ENCODE results near the gene KRTAP12-3. TPM values are rescaled to one million over a fixed set of nuclear protein-coding genes. Genes with fewer than 3 reads are reported as not detected.
"Not testable (repeated sequence)": the region's sequence is repeated elsewhere in the genome, so short reads cannot be mapped to it uniquely, and the experiment has no call there.

Gene KRTAP12-3
- total RNA-seq, 1 donor from 2014 or later: not detected

- intact Hi-C loops (cut with micrococcal nuclease): no loop called here
These were observed 7.3 kb upstream of the KRTAP12-3 start for GRCh38 chr21:44650265-44650972.

- intact Hi-C loops (cut with micrococcal nuclease): no loop called here
These were observed 6.6 kb upstream of the KRTAP12-3 start for GRCh38 chr21:44650973-44651675.

DNA sequence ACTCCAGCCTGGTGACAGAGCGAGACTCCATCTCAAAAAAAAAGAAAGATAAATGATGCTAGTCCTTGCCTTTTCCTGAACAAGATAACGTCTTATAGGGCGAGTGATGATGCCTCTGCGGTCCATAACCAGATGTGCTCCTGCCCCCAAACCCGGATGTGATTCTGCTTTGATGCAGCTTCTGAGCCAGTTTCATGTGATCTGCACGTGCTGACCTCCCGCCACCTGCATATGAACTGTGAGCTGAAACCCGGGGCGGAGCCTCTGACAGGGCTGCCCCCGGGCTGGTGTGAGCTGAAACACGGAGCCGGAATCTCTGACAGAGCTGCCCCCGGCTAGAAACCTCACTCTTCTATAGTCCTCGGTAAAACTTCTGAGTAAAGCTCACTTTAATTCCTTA lies 4.6 kb upstream of the KRTAP12-3 start:
- intact Hi-C loops (cut with micrococcal nuclease): no loop called here

DNA sequence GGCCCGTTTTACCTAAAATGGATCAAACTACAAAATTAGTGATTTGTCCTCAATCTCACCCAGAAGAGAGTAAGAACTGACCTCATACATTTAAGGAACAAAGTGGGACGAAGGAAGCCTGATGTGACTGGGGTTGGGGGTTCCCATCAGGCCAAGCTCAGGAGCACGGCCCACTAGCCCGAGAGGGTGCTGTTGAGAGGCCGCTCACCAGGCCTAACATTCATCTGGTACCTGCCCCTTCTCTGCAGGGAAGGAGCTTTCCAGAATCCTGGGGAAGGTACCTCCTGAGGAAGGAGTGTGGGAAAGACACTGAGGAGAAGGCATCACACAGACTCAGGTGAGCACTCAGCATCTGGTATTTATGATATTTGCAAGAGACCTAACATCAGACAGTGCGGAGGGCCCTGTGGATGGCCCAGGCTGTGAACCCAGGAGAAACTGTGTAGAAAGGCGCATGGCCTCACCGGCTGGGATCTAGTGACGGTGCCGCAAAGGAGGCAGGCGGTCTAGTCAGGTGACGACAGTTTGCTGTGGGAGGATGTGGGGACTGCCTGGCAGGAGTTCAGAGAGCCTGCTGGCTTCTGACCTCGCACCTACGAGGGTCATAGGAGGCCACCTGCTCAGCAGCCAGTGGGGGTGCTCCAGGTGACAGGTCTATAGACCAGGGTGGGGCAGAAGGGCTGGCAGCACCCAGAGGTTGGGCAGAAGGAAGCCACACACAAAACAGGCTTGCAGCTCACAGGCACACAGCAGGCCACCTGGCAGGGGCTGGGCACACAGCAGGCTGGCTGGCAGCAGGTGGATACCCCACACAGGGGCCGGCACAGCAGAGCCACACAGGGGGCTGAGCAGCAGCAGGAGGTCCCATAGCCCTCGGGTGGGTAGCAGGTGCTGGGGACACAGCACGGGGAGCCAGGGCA lies 3.8 kb upstream of the KRTAP12-3 start:
- intact Hi-C loops (cut with micrococcal nuclease): no loop called here

GRCh38 chr21:44654576-44655175 lies 3.1 kb upstream of the KRTAP12-3 start, which contains the start of gene KRTAP12-4:
KRTAP12-4 (minus strand) TSS chr21:44654659; CDS start chr21:44654614, 45 bp downstream.
- intact Hi-C loops (cut with micrococcal nuclease): no loop called here

DNA sequence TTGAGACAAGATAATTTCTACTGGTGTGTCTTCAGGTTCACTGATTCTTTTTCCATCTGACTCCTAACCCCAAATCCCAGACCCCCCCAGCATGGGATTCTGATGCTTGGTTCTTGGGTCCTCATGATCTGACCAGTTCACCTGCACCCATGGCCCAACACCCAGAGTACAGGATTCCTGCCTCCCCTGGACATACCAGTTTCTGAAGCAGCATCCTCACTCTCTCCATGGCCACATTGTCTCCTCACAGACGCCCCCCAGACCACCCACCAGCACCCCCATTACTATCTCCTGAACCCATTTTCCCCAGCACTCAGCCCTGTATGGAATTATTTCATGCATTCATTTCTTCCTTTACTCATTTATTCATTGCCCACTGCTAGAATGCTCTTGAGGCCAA lies 864 bp upstream of the KRTAP12-3 start:
- intact Hi-C loops (cut with micrococcal nuclease): loop anchor here (2.0 kb wide), 1 partner anchor 38 kb away; no protein-coding TSS in a partner anchor

DNA sequence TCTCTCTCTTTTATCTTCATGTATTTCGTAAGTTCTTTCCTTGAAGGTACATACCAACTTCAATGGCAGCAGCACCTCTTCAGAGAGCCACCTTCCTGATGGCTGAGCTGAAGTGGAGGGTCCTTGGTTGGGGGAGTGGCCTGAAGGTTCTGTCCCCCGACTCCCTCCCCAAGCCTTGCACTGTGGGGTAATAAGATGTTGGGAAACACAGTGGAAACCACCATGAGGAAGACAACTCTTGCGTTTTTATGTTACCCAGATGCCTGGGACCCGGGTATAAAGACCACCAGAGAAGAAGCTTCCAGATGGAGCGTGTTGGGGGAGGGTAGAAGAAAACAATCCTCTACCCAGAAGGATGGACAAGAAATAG lies 794 bp downstream of the KRTAP12-3 start:
- intact Hi-C loops (cut with micrococcal nuclease): no loop called here

DNA sequence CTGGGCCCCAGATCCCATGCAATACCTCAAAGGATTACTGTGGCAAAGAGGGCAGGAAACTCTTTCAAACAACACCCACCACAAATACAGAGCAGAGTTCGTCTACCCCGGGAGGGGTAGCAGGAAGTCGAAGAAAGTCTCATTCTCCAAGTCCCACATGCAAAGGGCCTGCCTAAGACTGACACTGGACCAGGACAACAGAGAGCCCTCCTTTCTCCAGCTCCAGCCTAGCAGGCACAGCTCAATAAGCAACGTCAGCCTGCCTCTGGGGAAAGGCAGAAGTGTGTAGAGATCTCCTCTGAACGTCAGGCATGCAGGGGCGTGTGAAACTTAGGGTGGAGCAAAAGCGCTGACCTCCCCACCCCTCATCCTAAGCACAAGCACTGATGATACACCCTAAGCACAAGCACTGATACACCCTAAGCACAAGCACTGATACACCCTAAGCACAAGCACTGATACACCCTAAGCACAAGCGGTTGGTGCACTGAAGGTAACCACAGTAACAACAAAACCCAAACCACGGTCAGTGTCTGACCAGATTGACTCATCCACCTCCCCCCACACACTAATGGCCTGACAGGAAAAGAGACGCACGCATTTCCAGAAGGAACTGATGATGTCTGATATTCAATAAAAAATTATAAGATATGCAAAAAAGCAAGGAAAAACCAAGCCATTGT lies 1.3 kb downstream of the KRTAP12-3 start:
- intact Hi-C loops (cut with micrococcal nuclease): no loop called here

DNA sequence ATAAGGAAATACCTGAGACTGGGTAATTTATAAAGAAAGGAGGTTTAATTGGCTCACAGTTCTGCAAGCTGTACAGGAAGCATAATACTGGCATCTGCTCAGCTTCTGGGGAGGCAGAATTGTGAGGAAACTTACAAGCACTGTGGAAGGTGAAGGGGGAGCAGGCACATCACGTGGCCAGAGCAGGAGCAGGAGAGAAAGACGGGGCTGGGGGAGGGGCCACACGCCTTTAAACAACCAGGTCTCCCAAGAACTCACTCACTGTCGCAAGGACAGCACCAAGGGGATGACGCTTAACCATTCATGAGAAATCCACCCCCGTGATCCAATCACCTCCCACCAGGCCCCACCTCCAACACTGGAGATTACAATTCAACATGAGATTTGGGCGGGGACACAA lies 3.8 kb downstream of the KRTAP12-3 start:
- intact Hi-C loops (cut with micrococcal nuclease): not testable (repeated sequence)

GRCh38 chr21:44664691-44665090 lies 7.0 kb downstream of the KRTAP12-3 start:
- intact Hi-C loops (cut with micrococcal nuclease): no loop called here

DNA sequence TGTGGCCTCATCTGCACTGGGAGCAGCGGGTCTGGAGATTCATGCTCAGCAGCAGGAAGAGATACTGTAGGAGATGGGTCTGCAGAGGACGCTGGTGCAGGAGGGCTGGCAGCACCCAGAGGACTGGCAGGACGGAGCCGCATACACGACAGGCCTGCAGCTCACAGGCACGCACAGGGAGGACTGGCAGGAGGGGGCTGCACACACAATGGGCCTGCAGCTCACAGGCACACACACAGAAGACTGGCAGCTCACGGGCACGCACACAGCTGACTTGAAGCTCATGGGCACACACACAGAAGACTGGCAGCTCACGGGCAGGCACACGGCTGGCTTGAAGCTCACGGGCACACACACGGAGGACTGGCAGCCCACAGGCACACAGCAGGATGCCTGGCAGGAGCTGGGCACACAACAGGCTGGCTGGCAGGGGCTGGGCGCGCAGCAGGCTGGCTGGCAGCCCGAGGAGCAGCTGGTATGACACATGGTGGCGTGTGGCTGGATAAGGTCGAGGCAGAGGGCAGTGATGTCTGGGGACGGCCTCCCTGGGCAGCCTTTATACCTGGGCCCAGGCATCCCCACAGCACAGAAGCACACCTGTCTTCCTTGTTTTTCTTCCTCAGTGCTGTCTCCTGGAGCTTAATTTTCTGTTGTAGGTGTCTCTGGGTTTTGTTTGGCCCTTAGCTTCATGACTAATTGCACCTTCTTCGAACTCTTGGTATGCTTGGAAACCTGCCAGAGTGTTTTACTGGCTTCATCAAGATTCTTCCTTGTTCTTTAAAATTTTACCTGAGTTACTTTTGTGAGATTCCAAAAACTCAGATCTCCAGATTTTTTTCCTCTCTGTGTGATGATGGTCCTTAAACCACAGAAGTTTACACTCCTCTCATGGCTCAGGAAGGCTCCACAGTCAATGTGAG lies 8.9 kb downstream of the KRTAP12-3 start, which contains the start of gene KRTAP12-2:
Gene KRTAP12-2, minus strand, starts transcription at position 527 of the 920 bp plus-strand sequence. Its CDS starts 41 bp downstream, at position 486.
- intact Hi-C loops (cut with micrococcal nuclease): no loop called here

DNA sequence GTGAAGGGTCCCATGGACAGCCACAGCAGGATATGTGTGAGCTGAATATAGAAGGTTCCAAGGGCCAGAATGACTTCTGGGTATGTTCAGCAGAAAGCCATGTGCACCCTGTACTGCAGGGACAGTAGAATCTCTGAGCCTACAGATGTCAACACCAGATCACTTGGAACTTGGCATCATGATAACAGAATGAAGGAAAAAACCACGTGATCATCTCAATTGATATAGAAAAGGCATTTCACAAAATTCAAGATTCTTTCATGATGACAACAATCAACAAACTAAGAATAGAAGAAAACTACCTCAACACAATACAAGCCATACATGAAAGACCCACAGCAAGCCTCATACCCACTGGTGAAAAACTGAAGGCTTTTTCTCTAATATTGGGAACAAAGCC lies 9.9 kb downstream of the KRTAP12-3 start:
- intact Hi-C loops (cut with micrococcal nuclease): no loop called here

DNA sequence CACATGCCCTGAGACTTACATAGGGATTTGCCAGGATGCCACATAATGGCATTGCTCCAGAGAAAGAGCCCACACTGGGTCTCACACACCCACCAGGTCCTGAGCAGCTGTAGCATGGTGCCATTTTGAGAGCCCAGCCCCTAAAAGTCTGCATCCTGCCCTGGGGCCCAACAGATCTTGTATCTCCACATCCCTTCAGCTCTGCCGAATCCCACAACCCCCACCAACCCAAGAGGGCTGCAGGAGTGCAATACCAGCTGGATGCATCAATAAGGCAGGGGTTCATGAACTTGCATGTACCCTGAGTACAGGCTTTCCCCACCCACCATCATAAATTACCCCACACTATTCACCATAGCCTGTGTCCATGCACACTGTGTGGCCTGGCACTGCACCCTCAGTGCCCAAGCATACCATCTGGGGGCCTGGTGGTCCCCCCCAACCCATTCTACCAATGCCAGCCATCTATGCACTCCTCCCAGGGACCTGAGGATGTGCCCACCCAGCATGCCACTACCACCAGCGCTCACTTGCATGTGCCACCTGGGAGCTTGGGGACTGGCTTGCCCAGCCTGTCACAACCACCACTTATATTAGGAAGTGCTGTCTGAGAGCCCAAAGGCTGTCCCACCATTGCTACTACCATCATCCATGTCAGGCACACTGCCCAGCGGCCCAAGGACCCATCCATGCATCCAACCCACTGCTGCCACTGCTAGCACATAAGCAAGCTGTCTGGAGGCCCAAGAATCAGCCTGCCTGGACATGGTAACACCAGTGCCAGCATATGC lies 13.1 kb downstream of the KRTAP12-3 start:
- intact Hi-C loops (cut with micrococcal nuclease): no loop called here

DNA sequence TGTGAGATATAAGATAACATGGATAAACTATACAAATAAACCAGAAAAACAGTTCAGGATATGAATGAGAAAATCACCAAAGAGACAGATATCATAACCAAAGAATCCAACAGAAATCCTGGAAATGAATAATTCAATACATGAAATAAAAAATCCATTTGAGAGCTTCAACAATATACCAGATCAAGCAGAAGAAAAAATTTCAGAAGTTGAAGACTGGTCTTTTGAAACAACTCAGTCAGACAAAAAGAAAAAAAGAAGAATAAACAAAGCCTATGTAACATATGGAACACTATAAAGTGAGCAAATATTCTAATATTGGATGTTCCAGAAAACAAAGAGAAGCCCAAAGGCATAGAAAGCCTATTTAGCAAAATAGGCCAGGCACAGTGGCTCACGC lies 14.2 kb downstream of the KRTAP12-3 start:
- intact Hi-C loops (cut with micrococcal nuclease): no loop called here

DNA sequence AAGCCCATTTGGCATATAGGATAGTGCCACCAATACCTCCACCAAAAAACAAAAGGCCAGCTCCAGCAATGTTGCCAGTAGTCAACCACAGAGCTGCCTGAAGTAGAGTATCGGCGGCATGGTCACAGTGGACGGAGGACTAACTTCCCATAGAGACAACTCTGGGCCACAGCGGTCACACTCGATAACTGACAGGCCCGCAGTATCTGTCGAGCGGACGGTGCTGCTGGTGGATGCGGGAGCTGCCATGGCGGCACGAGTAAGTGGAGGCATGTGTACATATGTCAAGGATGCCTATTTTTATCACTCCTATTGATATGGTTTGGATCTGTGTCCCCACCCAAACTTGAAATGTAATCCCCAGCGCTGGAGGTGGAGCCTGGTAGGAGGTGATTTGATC lies 20.1 kb downstream of the KRTAP12-3 start:
- intact Hi-C loops (cut with micrococcal nuclease): no loop called here

DNA sequence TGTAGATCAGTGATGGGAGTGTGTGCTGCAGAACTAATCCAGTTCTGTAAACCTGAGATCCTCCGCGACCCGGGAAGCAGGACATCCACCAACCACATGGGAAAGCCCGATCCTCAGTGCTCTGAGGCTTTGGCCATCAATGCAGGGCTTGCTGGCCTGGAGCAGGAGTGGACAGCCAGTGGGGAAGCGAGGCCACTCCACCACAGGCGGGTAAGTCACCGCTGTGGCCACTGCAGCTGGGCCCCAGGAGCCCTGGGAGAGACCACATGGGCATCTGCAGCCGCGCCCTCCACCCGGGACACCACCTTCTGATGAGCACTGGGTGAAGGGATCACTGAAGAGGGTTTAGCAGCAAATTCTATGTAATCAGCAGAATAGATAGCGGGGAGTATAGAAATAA lies 23.4 kb downstream of the KRTAP12-3 start:
- intact Hi-C loops (cut with micrococcal nuclease): no loop called here

DNA sequence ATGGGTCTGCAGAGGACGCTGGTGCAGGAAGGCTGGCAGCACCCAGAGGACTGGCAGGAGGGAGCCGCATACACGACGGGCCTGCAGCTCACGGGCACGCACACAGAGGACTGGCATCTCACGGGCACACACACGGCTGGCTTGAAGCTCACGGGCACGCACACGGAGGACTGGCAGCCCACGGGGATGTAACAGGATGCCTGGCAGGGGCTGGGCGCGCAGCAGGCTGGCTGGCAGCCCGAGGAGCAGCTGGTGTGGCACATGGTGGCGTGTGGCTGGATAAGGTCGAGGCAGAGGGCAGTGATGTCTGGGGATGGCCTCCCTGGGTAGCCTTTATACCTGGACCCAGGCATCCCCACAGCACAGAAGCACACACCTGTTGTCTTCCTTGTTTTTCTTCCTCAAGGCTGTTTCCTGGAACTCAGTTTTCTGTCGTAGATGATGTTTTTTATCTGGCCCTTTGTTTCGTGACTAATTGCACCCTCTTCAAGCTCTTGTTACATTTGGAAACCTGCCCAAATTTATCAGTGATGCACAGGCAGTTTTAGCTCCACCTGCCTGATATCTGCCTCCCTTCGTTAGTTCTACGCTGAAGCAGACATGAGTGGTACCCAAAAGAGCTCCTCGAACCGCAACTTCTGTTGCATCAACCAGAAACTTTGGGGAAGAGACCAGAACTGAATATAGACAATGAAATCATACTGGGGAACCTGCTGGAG lies 24.3 kb downstream of the KRTAP12-3 start, which contains the start of gene KRTAP12-1:
Gene KRTAP12-1, minus strand, starts transcription at position 303 of the 719 bp plus-strand sequence. Its CDS starts 40 bp downstream, at position 263.
- intact Hi-C loops (cut with micrococcal nuclease): no loop called here

DNA sequence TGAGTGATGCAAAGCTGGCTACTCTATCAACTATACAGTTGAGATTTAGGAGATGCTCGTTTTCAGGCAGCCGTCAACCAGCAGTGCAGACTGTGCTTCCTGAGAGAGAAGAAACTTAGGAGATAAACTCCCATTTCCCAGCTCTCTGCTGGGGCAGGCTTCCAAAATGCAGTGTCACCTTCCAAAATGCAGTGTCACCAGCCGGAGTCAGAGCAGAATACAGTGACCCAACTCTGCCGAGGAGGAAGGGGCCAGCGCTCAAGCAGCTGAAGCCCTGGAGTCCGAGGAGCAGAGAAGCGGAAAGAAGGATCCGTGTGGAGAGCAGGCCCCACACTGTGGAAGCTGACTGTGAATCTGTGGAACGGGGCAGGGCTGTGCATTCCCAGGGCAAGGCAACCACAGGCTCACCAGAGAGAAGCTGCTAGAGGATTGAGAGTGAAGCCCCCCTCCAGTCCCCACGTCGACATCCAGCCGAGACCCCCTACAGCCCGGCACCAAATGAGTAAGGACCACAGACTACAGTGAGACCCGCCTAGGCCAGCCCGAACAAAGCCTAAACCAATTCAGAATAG lies 24.9 kb downstream of the KRTAP12-3 start:
- intact Hi-C loops (cut with micrococcal nuclease): no loop called here
